HepG2 (cell line): ENCODE data around the gene LRRC8C. TPM values are rescaled to one million over a fixed set of nuclear protein-coding genes. Genes with fewer than 3 reads are reported as not detected.
A peak's percentile ranks its signal among the peaks of the same experiment; 100 is the strongest.

Experiments
- ATAC-seq: fragments of 200-7000 bp; cut with Tn5 transposase; 3 replicates; pipeline ENCODE4 v1.9.1; 2020; ENCODE audit warnings: mild to moderate bottlenecking, moderate library complexity
- BruUV-seq: library from RNA; stranded (reverse); fragments of 400-500 nt; replicated peaks from 2 replicates; lab custom pipeline; 2021; lab: Mats Ljungman, UMichigan
- CTCF ChIA-PET: fragments of 300-600 bp; formaldehyde crosslinking; extraction: SDS; loops from one replicate; lab custom pipeline; 2021; ENCODE audit warnings: low total read pairs, inconsistent platforms, low intra/inter-chr PET ratio; lab: Yijun Ruan, JAX
- POLR2A ChIA-PET: fragments of 350-600 bp; sonication (Branson Sonifier 250); formaldehyde crosslinking; loops from one replicate; lab custom pipeline; 2020; ENCODE audit warnings: antibody characterized with exemption, inconsistent platforms; lab: Yijun Ruan, JAX
- DNase-seq: peaks from one replicate; pipeline ENCODE4 v3.0.0-alpha.2; 2015; ENCODE audit warnings: low spot score
- FAIRE-seq: peaks from 3 replicates; lab custom pipeline; 2011; peaks lifted over from hg19 to GRCh38; lab: Jason Lieb, UNC
- H2AFZ ChIP-seq: one replicate; pipeline ENCODE4 v1.6.1; 2011; ENCODE audit warnings: low read length, inconsistent platforms
- H3K27ac ChIP-seq: fragments of 300-600 bp; 3 replicates; pipeline ENCODE4 v1.8.0; 2011; ENCODE audit warnings: mixed run types, mild to moderate bottlenecking, mixed read lengths, low read length, inconsistent platforms; ENCODE audit not compliant: insufficient read depth; ENCODE audit errors: extremely low read length
- H3K27me3 ChIP-seq, 2 experiments: fragments of 200-600 bp in 1 of 2; 2 replicates in 1 of 2; 3 replicates in 1 of 2; pipeline versions ENCODE4 v1.6.0 to v1.8.0; 2011; ENCODE audit warnings: low read length in 2 of 2, mild to moderate bottlenecking in 2 of 2, moderate library complexity in 2 of 2, inconsistent platforms in 1 of 2; ENCODE audit not compliant: insufficient read depth in 2 of 2, control insufficient read depth in 1 of 2
- H3K36me3 ChIP-seq, 2 experiments: fragments of 200-600 bp in 1 of 2; replicated peaks in 1 of 2; 2 replicates in 1 of 2; 3 replicates in 1 of 2; pipeline versions ENCODE4 v1.5.1 to v1.8.0; 2011; ENCODE audit warnings: low read length in 2 of 2, inconsistent platforms in 1 of 2; ENCODE audit not compliant: insufficient read depth in 2 of 2, control insufficient read depth in 1 of 2
- H3K4me1 ChIP-seq: 2 replicates; pipeline ENCODE4 v1.5.1; 2012; ENCODE audit warnings: low read length, inconsistent platforms; ENCODE audit not compliant: insufficient read depth
- H3K4me2 ChIP-seq: 2 replicates; pipeline ENCODE4 v1.6.0; 2011; ENCODE audit warnings: low read depth, low read length, inconsistent platforms
- H3K4me3 ChIP-seq, 3 experiments: fragments of 200-600 bp in 1 of 3; sonication (generic), shearing (Covaris generic) in 1 of 3; replicated peaks in 1 of 3; 2 replicates each; pipeline ENCODE4 v1.5.1; 2011 to 2016; ENCODE audit warnings: low read length in 3 of 3, inconsistent platforms in 2 of 3, low read depth in 2 of 3, mild to moderate bottlenecking in 2 of 3, control low read depth in 1 of 3, mixed read lengths in 1 of 3; ENCODE audit not compliant: insufficient read depth in 1 of 3
- H3K79me2 ChIP-seq: one replicate; pipeline ENCODE4 v1.6.1; 2011; ENCODE audit warnings: low read length, inconsistent platforms; ENCODE audit not compliant: insufficient read depth
- H3K9ac ChIP-seq: 2 replicates; pipeline ENCODE4 v1.6.0; 2011; ENCODE audit warnings: mild to moderate bottlenecking, low read depth, low read length, inconsistent platforms; ENCODE audit not compliant: insufficient read depth
- H3K9me3 ChIP-seq: 2 replicates; pipeline ENCODE4 v1.5.1; 2012; ENCODE audit warnings: mild to moderate bottlenecking, low read length
- H4K20me1 ChIP-seq: 2 replicates; pipeline ENCODE4 v1.6.0; 2011; ENCODE audit warnings: inconsistent platforms, mild to moderate bottlenecking, low read length, moderate library complexity; ENCODE audit not compliant: insufficient read depth
- CAMTA2 ChIP-seq: sonication (generic); formaldehyde crosslinking; IDR thresholded peaks from 2 replicates; pipeline ENCODE4 v1.4.0; 2020; ENCODE audit warnings: mild to moderate bottlenecking, missing genetic modification reagents, borderline replicate concordance
- ERF ChIP-seq: IDR thresholded peaks from 2 replicates; pipeline ENCODE4 v1.6.1; 2018; ENCODE audit warnings: missing biosample characterization, missing genetic modification reagents
- FOXA1 ChIP-seq, 2 experiments: fragments of 450-650 bp in 1 of 2; sonication (generic) in 1 of 2; formaldehyde crosslinking in 1 of 2; IDR thresholded peaks; 2 replicates each; pipeline versions ENCODE4 v1.4.0 to v1.6.1; 2016 to 2020; ENCODE audit warnings: missing genetic modification reagents in 1 of 2
- KLF16 ChIP-seq, 2 experiments: sonication (generic) in 1 of 2; formaldehyde crosslinking in 1 of 2; IDR thresholded peaks; 2 replicates each; pipeline versions ENCODE4 v1.6.1 to v1.8.0; 2016 to 2023; ENCODE audit warnings: missing genetic modification reagents in 2 of 2, missing compliant biosample characterization in 1 of 2
- MAFF ChIP-seq: IDR thresholded peaks from 2 replicates; pipeline ENCODE4 v1.6.1; 2011; ENCODE audit warnings: low read depth, low read length, improper control_type of control experiment
- MAFK ChIP-seq, 2 experiments: IDR thresholded peaks in 1 of 2; conservative IDR thresholded peaks in 1 of 2; 2 replicates each; pipeline ENCODE4 v1.6.1; 2011; ENCODE audit warnings: improper control_type of control experiment in 2 of 2, low read length in 2 of 2
- NR2F2 ChIP-seq: IDR thresholded peaks from 2 replicates; pipeline ENCODE4 v1.6.1; 2012; ENCODE audit warnings: low read depth, inconsistent platforms, borderline replicate concordance
- PHF21A ChIP-seq: sonication (generic); formaldehyde crosslinking; IDR thresholded peaks from 2 replicates; pipeline ENCODE4 v1.5.0; 2020; ENCODE audit warnings: mild to moderate bottlenecking, missing genetic modification reagents
- PREB ChIP-seq: sonication (generic); formaldehyde crosslinking; IDR thresholded peaks from 2 replicates; pipeline ENCODE4 v1.4.0; 2020; ENCODE audit warnings: missing genetic modification reagents
- RARG ChIP-seq: sonication (generic); formaldehyde crosslinking; IDR thresholded peaks from 2 replicates; pipeline ENCODE4 v1.4.0; 2020; ENCODE audit warnings: low read depth, mild to moderate bottlenecking, missing genetic modification reagents
- RELA ChIP-seq: sonication (generic); formaldehyde crosslinking; IDR thresholded peaks from 2 replicates; pipeline ENCODE4 v1.4.0; 2020; ENCODE audit warnings: missing genetic modification reagents
- XRCC5 ChIP-seq: fragments of 200-400 bp; formaldehyde crosslinking; optimal IDR thresholded peaks from 2 replicates; pipeline ENCODE3; 2017; ENCODE audit warnings: mild to moderate bottlenecking, low read length
- ZBTB7B ChIP-seq: sonication (generic); formaldehyde crosslinking; IDR thresholded peaks from 2 replicates; pipeline ENCODE4 v1.4.0; 2020; ENCODE audit warnings: missing genetic modification reagents
- ZFP90 ChIP-seq: sonication (generic); formaldehyde crosslinking; IDR thresholded peaks from 2 replicates; pipeline ENCODE4 v1.8.0; 2022; ENCODE audit warnings: missing genetic modification reagents, mild to moderate bottlenecking, inconsistent platforms, borderline replicate concordance
- ZNF124 ChIP-seq: sonication (generic); formaldehyde crosslinking; IDR thresholded peaks from 2 replicates; pipeline ENCODE4 v1.4.0; 2020; ENCODE audit warnings: missing genetic modification reagents
- ZNF337 ChIP-seq: sonication (generic); formaldehyde crosslinking; IDR thresholded peaks from 2 replicates; pipeline ENCODE4 v1.5.1; 2020; ENCODE audit warnings: missing genetic modification reagents, low read depth, mild to moderate bottlenecking, borderline replicate concordance
- ZNF678 ChIP-seq: sonication (generic); formaldehyde crosslinking; IDR thresholded peaks from 2 replicates; pipeline ENCODE4 v1.4.0; 2020; ENCODE audit warnings: mild to moderate bottlenecking, missing genetic modification reagents
- ZNF782 ChIP-seq: sonication (generic); formaldehyde crosslinking; IDR thresholded peaks from 2 replicates; pipeline ENCODE4 v1.4.0; 2020; ENCODE audit warnings: missing genetic modification reagents, mild to moderate bottlenecking, borderline replicate concordance
- ZNF839 ChIP-seq: sonication (generic); formaldehyde crosslinking; IDR thresholded peaks from 2 replicates; pipeline ENCODE4 v1.4.0; 2020; ENCODE audit warnings: missing genetic modification reagents, mild to moderate bottlenecking, borderline replicate concordance
- WGBS: methylation state at CpG from one replicate; pipeline ENCODE4 v1.1.6; 2017; ENCODE audit warnings: low lambda C conversion rate; 5-methylcytosine and 5-hydroxymethylcytosine counted together
- in situ Hi-C: cut with HindIII; loops from 2 replicates; pipeline ENCODE4 v1.10.0; 2017; ENCODE audit warnings: low pct_unique_long_range_greater_than_20kb; ENCODE audit not compliant: extremely low pct_ligation_motif_present
- intact Hi-C: fragments of 100-400 bp; cut with micrococcal nuclease; formaldehyde crosslinking; loops from one replicate; pipeline ENCODE4 v1.10.0; 2022; ENCODE audit not compliant: unreplicated experiment
- polyA plus RNA-seq, 8 experiments: library from polyadenylated mRNA; depleted of rRNA in 3 of 8; stranded (reverse) in 7 of 8; unstranded in 1 of 8; fragments of >200 nt; fragmentation: Illumina TruSeq in 4 of 8; extraction: Trizol in 4 of 8; gene quantifications; 2 replicates each; pipeline versions ENCODE4 v1.2.1 to v1.2.3, GENCODE V29; 2011 to 2016; ENCODE audit warnings: low read depth in 4 of 8, missing spikeins in 1 of 8, mixed read lengths in 1 of 8; ENCODE audit not compliant: insufficient read depth in 1 of 8
- total RNA-seq, 5 experiments: library from RNA; depleted of rRNA; stranded (reverse); fragments of >200 nt; fragmentation: Illumina TruSeq; extraction: Trizol; gene quantifications; 2 replicates each; pipeline ENCODE4 v1.2.3, GENCODE V29; 2016; ENCODE audit warnings: low read depth in 1 of 5
- TF ChIP-seq, protein P1 (sequence below): sonication (generic); formaldehyde crosslinking; IDR thresholded peaks from 2 replicates; pipeline ENCODE4 v1.5.0; 2020; ENCODE audit warnings: missing genetic modification reagents, mild to moderate bottlenecking, borderline replicate concordance

LRRC8C gene
- total and polyA plus RNA-seq, 2 of the 13 experiments (the other 11 are each of a cell fraction or from before 2014, with no cell fraction given), result 0.22 to 0.32 TPM

GRCh38 chr1:89719502-89720306, 86.8 kb downstream of the LRRC8C start (continued):
- no peak for TF ChIP-seq ZBTB7B (CRISPR knock-in tag)
- no peak for TF ChIP-seq ERF (CRISPR knock-in tag)

DNA sequence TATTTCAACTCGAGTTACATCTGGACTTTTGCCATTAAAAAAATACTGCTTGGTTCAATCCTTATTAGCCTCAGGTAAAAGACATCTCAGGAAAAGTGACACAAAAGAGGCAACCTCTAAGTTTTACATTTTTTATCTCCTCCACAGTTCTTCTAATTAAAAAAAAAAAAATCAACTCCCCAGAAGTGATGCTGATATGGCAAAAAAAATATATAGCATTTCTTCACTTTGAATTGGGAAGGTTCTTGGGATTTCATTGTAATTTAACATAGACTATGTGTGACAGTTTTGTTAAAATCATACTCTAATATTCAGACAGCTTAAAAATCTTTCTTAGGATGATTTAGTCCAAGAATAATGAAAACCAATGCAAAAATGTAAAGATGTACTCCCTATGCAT, 87.9 kb downstream of the LRRC8C start:
- H2AFZ ChIP-seq, result no peak overlapping the region
- in situ Hi-C loops, result no loop called here
- FAIRE-seq (no peak), ATAC-seq (no peak), DNase-seq (no peak)
- H3K4me1 ChIP-seq, result no peaks in the 10 kb centered on the region
- no peaks in the 10 kb centered on the region for H3K79me2 ChIP-seq
- POLR2A ChIA-PET, result no interaction called here
- H3K27ac ChIP-seq, result no peak overlapping the region
- intact Hi-C loops, result no loop called here
- no peak overlapping the region for H3K4me2 ChIP-seq
- H3K4me3 ChIP-seq, result no peak overlapping the region
- CTCF ChIA-PET, result no interaction called here
- TF ChIP-seq ZNF678 (CRISPR knock-in tag) (no peak), MAFK (conservative IDR thresholded peaks at IDR 0.05 in 1 of 2, IDR thresholded peaks at IDR 0.05 in 1 of 2; ENCODE audit: low read length in 2 of 2) (peak; percentile 32 to 53; a peak in 3 of 4 replicates), RELA (CRISPR knock-in tag) (no peak), ZFP90 (CRISPR knock-in tag) (no peak), ZNF839 (no peak), KLF16 (CRISPR knock-in tag; IDR thresholded peaks at IDR 0.05) (no peak), ZNF124 (CRISPR knock-in tag) (no peak), PHF21A (CRISPR knock-in tag) (no peak), CAMTA2 (CRISPR knock-in tag) (no peak), FOXA1 (IDR thresholded peaks at IDR 0.05) (no peak), FOXA1 (CRISPR knock-in tag; IDR thresholded peaks at IDR 0.05) (no peak), ZNF782 (no peak), ZNF337 (CRISPR knock-in tag) (no peak), NR2F2 (no peak), RARG (CRISPR knock-in tag) (no peak), PREB (CRISPR knock-in tag) (no peak), XRCC5 (no peak), MAFF (0 out of 2 replicates have a peak, but pooled peaks have one; percentile 10)
- TF ChIP-seq, protein P1, sequence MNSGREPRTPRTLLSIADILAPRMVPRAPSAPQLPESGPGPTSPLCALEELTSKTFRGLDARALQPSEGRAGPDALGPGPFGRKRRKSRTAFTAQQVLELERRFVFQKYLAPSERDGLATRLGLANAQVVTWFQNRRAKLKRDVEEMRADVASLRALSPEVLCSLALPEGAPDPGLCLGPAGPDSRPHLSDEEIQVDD (CRISPR knock-in tag), result no peak
- no peaks in the 10 kb centered on the region for H3K27me3 ChIP-seq
- no peaks in the 10 kb centered on the region for H4K20me1 ChIP-seq
- H3K9me3 ChIP-seq, result no peaks in the 10 kb centered on the region
- no TSS peak for BruUV-seq
- 11% methylated on average over 1 of the region's 1 CpG for WGBS
- H3K36me3 ChIP-seq, result no peaks in the 10 kb centered on the region
- no peak overlapping the region for H3K9ac ChIP-seq
